ENCODE results near the gene CSAG1. TPM values are rescaled to one million over a fixed set of nuclear protein-coding genes. Genes with fewer than 3 reads are reported as not detected.

Gene CSAG1
- total and polyA plus RNA-seq, 2 of the 13 experiments (the other 11 are each of a cell fraction or from before 2014, with no cell fraction given) = not detected

Other genes with a start within 250 kb of the CSAG1 start
- gene GABRQ, start 95.8 kb downstream of the CSAG1 start, total RNA-seq (2016; rRNA removed; fragmentation: Illumina TruSeq; extraction: Trizol) = not detected in 2 replicates
- gene GABRQ, start 95.8 kb downstream of the CSAG1 start, polyA plus RNA-seq (2011; rRNA removed) = not detected in 2 replicates
- not detected in 2 replicates for gene MAGEA3, start 34.9 kb downstream of the CSAG1 start, total RNA-seq (2016; rRNA removed; fragmentation: Illumina TruSeq; extraction: Trizol)
- gene MAGEA3, start 34.9 kb downstream of the CSAG1 start, polyA plus RNA-seq (2011; rRNA removed) = not detected in 2 replicates
- not detected in 2 replicates for gene CSAG2, start 24.4 kb downstream of the CSAG1 start, total RNA-seq (2016; rRNA removed; fragmentation: Illumina TruSeq; extraction: Trizol)
- not detected in 2 replicates for gene CSAG2, start 24.4 kb downstream of the CSAG1 start, polyA plus RNA-seq (2011; rRNA removed)
- gene MAGEA2B, start 19.1 kb downstream of the CSAG1 start, total RNA-seq (2016; rRNA removed; fragmentation: Illumina TruSeq; extraction: Trizol) = 0.09 TPM in 1 of 2 replicates, not detected in the other
- gene MAGEA2B, start 19.1 kb downstream of the CSAG1 start, polyA plus RNA-seq (2011; rRNA removed) = not detected in 2 replicates
- gene MAGEA12, start within 50 bp of the CSAG1 start, total RNA-seq (2016; rRNA removed; fragmentation: Illumina TruSeq; extraction: Trizol) = not detected in 2 replicates
- gene MAGEA12, start within 50 bp of the CSAG1 start, polyA plus RNA-seq (2011; rRNA removed) = not detected in 2 replicates
- gene MAGEA2, start 20.1 kb upstream of the CSAG1 start, total RNA-seq (2016; rRNA removed; fragmentation: Illumina TruSeq; extraction: Trizol) = 0.15 and 0.35 TPM in 2 replicates
- 0.05 and 0.10 TPM in 2 replicates for gene MAGEA2, start 20.1 kb upstream of the CSAG1 start, polyA plus RNA-seq (2011; rRNA removed)
- gene CSAG3, start 25.5 kb upstream of the CSAG1 start, total RNA-seq (2016; rRNA removed; fragmentation: Illumina TruSeq; extraction: Trizol) = not detected in 2 replicates
- gene CSAG3, start 25.5 kb upstream of the CSAG1 start, polyA plus RNA-seq (2011; rRNA removed) = not detected in 2 replicates
- 0.97 and 1.3 TPM in 2 replicates for gene MAGEA6, start 36.0 kb upstream of the CSAG1 start, total RNA-seq (2016; rRNA removed; fragmentation: Illumina TruSeq; extraction: Trizol)
- 0.18 and 0.30 TPM in 2 replicates for gene MAGEA6, start 36.0 kb upstream of the CSAG1 start, polyA plus RNA-seq (2011; rRNA removed)
- gene CETN2, start 97.0 kb upstream of the CSAG1 start, total RNA-seq (2016; rRNA removed; fragmentation: Illumina TruSeq; extraction: Trizol) = 85.4 and 129 TPM in 2 replicates
- gene CETN2, start 97.0 kb upstream of the CSAG1 start, polyA plus RNA-seq (2011; rRNA removed) = 13.1 and 17.2 TPM in 2 replicates
- 47.6 and 49.3 TPM in 2 replicates for gene NSDHL, start 97.3 kb upstream of the CSAG1 start, total RNA-seq (2016; rRNA removed; fragmentation: Illumina TruSeq; extraction: Trizol)
- 26.2 and 35.9 TPM in 2 replicates for gene NSDHL, start 97.3 kb upstream of the CSAG1 start, polyA plus RNA-seq (2011; rRNA removed)
- gene ZNF185, start 164.3 kb upstream of the CSAG1 start, total RNA-seq (2016; rRNA removed; fragmentation: Illumina TruSeq; extraction: Trizol) = 1.6 and 1.9 TPM in 2 replicates
- gene ZNF185, start 164.3 kb upstream of the CSAG1 start, polyA plus RNA-seq (2011; rRNA removed) = 2.9 and 3.4 TPM in 2 replicates

All from HepG2 (cell line).